Heart left ventricle (tissue), 13 donors: ENCODE data around the gene SFSWAP.

Experiments
- POLR2A ChIP-seq, 2 donors: fragments of 450-650 bp; IDR thresholded peaks; one replicate each; pipeline ENCODE4 v1.6.1; 2017; ENCODE audit warnings: antibody characterized with exemption in 2 of 2, mild to moderate bottlenecking in 2 of 2, moderate library complexity in 2 of 2
- TF ChIP-seq, protein P1 (sequence below), 12 donors: fragments of 200-600 bp; sonication (generic) in 4 of 12; IDR thresholded peaks; one replicate each; pipeline versions ENCODE4 v1.5.0 to v1.8.0; 2018 to 2022; ENCODE audit warnings: antibody characterized with exemption in 12 of 12, mild to moderate bottlenecking in 5 of 12
- donor health status: ischemic (EF 13 %, LVEDD 7.1; RV severe dilation, severe dysfunction).
- donor health status: DM: no; HTN: yes; CAD: no.
- donor health status: DM: no; HTN: no; CAD: no.
- donor health status: ischemic (EF 25% LVEDD 6.9; RV normal size, moderate dysfunction).
- donor health status: ischemic (EF 25% LVEDD 5.7; RV mildly dilated, moderate dysfunction).
- donor health status: ischemic (EF 35%, LVEDD 5.7; RV mildly dilated, moderate dysfunction).
- donor health status: nonischemic (EF 11% LVEDD 7.7; RV severe dilation, severe dysfunction).
- donor health status: DM: yes; HTN: yes; CAD: no.
- donor health status: PGD.
- donor health status: ischemic (EF 29% LVEDD 5.4; RV normal size, mild dysfunction).
- donor health status: nonischemic (EF 23%, LVEDD 6.1; RV moderate dilation, normal function).

DNA sequence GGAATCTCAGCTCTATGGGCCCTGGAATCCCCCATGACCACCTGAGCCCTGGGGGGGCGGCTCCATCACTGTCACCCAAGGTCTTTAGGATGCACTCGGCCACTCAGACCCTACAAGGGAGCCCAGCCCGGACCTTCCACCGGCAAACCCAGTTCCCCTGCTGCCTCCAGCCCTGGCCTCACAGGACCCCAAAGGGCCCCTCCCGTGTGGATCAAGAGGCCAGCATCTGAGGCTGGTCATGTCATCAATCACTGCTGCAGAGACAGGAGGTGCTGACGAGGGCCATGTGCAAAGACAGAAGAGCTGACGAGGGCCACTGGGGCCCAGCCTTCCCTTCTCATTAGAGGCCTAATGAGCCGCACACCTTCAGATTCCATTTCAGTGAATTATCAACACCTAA, 39.0 kb upstream of the SFSWAP start:
- no peak for TF ChIP-seq POLR2A (IDR thresholded peaks at IDR 0.05)
- TF ChIP-seq, protein P1, sequence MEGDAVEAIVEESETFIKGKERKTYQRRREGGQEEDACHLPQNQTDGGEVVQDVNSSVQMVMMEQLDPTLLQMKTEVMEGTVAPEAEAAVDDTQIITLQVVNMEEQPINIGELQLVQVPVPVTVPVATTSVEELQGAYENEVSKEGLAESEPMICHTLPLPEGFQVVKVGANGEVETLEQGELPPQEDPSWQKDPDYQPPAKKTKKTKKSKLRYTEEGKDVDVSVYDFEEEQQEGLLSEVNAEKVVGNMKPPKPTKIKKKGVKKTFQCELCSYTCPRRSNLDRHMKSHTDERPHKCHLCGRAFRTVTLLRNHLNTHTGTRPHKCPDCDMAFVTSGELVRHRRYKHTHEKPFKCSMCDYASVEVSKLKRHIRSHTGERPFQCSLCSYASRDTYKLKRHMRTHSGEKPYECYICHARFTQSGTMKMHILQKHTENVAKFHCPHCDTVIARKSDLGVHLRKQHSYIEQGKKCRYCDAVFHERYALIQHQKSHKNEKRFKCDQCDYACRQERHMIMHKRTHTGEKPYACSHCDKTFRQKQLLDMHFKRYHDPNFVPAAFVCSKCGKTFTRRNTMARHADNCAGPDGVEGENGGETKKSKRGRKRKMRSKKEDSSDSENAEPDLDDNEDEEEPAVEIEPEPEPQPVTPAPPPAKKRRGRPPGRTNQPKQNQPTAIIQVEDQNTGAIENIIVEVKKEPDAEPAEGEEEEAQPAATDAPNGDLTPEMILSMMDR (IDR thresholded peaks at IDR 0.05), result no peak
